ENCODE data around the gene SGK1.

The SGK1 gene

GRCh38 chr6:134174672-134175531 lies 143.0 kb downstream of the SGK1 start:
- ATAC-seq (peak; percentile 83), DNase-seq (ENCODE audit: low spot score in 2 of 2) (peak; percentile 94 to 95)
- Mint-ChIP-seq H3K4me1 (peaks cover 63% of the 10 kb centered on the region), H3K27ac (peak overlapping the region; percentile 90), H3K36me3 (peaks cover 70% of the 10 kb centered on the region), H3K9me3 (no peaks in the 10 kb centered on the region), H3K4me3 (peak overlapping the region; percentile 90)

GRCh38 chr6:134173936-134174671 lies 143.8 kb downstream of the SGK1 start:
- DNase-seq (ENCODE audit: low spot score in 2 of 2), result peak; percentile 78 to 92
- Mint-ChIP-seq H3K4me1 (peaks cover 67% of the 10 kb centered on the region), H3K4me3 (peak overlapping the region; percentile 90), H3K9me3 (no peaks in the 10 kb centered on the region), H3K27ac (peak overlapping the region; percentile 90), H3K36me3 (peaks cover 78% of the 10 kb centered on the region)
- peak; percentile 25 for ATAC-seq

DNA sequence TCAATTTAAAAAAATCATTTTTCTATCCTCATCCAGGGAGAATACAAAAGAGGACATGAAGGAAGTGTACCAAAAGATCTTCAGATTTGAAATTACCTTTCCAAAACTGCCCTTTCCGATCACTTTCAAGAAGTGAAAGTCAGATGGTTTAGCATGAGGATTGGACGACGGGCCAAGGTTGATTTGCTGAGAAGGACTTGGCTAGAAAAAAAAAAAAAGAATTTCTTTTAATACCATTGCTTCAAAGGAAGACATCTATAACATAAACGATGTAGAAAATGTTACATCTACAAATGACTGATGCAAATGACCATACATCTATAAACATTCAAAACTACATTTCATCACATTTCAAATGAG lies 144.6 kb downstream of the SGK1 start:
- Mint-ChIP-seq H3K4me1 (peaks cover 64% of the 10 kb centered on the region), H3K36me3 (peaks cover 82% of the 10 kb centered on the region), H3K27ac (peak overlapping the region; percentile 90), H3K9me3 (no peaks in the 10 kb centered on the region), H3K4me3 (peak overlapping the region; percentile 90)
- no peak for DNase-seq (ENCODE audit: low spot score in 2 of 2)
- ATAC-seq, result no peak

DNA sequence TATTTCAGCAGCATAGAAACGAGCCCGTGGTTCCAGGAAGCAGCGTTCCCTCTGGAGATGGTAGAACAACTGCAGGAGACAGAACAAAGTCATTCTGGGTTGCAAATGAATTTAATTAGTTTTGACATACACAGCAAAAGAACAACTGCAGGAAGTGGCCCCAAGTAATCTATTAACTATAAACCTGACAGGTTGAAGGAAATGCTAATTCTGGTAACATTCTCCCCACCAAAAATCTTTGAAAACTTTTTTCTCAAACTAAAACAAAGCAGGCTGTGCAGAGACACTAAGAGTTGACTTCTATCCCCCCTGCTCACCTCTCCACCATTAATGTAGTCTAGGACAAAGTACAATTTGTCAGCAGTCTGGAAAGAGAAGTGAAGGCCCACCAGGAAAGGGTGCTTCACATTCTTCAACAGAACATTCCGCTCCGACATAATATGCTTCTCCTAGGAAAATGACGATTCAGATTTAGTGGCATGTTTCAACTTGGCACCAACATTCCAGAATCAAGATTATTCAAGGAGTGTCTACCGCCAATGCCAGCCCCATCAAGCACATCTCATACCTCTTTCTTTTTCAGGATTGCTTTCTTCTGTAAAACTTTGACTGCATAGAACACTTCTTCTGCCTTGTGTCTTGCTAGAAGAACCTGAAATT lies 145.1 kb downstream of the SGK1 start:
- Mint-ChIP-seq H3K27ac (peak overlapping the region; percentile 90), H3K36me3 (peaks cover 82% of the 10 kb centered on the region), H3K4me3 (peak overlapping the region; percentile 90), H3K9me3 (no peaks in the 10 kb centered on the region), H3K4me1 (peaks cover 58% of the 10 kb centered on the region)
- DNase-seq (ENCODE audit: low spot score in 2 of 2) (no peak), ATAC-seq (no peak)

- ATAC-seq (no peak), DNase-seq (ENCODE audit: low spot score in 2 of 2) (no peak)
- H3K4me1 Mint-ChIP-seq, result peaks cover 52% of the 10 kb centered on the region
- peaks cover 88% of the 10 kb centered on the region for H3K36me3 Mint-ChIP-seq
- peak overlapping the region; percentile 90 for H3K27ac Mint-ChIP-seq
- H3K9me3 Mint-ChIP-seq, result no peaks in the 10 kb centered on the region
- H3K4me3 Mint-ChIP-seq, result peak overlapping the region; percentile 90
Observed at GRCh38 chr6:134172020-134172705, 145.7 kb downstream of the SGK1 start.

DNA sequence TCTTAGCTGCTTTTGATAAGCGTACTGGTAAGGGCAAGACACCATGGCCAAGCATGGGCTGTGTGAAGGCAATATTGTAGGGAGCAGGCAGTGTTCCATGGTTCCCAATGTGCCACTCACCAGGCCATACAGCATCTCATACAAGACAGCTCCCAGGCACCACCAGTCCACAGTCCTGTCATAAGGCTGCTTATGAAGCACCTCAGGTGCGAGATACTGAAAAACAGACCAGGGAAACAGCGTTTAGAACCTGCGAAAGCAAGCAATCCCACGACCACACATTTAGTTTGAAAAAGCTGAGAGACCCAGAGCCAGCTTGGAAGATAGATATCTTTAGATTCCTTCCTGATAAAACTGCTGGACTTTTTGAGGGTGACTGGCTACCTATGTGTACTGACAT lies 146.4 kb downstream of the SGK1 start:
- peaks cover 50% of the 10 kb centered on the region for H3K4me1 Mint-ChIP-seq
- peak overlapping the region; percentile 90 for H3K4me3 Mint-ChIP-seq
- H3K9me3 Mint-ChIP-seq, result no peaks in the 10 kb centered on the region
- ATAC-seq (no peak), DNase-seq (ENCODE audit: low spot score in 2 of 2) (no peak)
- peaks cover 89% of the 10 kb centered on the region for H3K36me3 Mint-ChIP-seq
- H3K27ac Mint-ChIP-seq, result peak overlapping the region; percentile 63

DNA sequence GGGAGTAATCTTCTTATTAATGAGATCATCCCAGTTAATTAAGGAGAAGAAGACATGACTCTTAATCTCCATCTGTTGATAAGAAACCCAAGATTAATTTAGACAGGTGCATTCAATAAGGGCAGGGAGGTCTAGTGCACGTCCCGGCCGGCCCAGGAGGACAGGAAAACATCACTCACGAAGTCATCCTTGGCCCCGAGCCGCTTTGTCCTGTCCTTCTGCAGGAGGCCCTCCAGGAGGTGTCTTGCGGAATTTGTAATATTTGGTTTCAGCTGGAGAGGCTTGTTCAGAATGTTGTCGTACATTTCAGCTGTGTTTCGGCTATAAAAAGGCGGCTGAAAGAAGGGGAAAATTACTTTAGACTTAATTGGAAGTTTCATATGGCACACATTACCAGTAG lies 147.1 kb downstream of the SGK1 start:
- H3K36me3 Mint-ChIP-seq, result peaks cover 85% of the 10 kb centered on the region
- ATAC-seq (no peak), DNase-seq (ENCODE audit: low spot score in 2 of 2) (no peak)
- peak overlapping the region; percentile 63 for H3K27ac Mint-ChIP-seq
- peaks cover 47% of the 10 kb centered on the region for H3K4me1 Mint-ChIP-seq
- H3K9me3 Mint-ChIP-seq, result no peaks in the 10 kb centered on the region
- H3K4me3 Mint-ChIP-seq, result peak overlapping the region; percentile 90

GRCh38 chr6:134169871-134170486 lies 147.9 kb downstream of the SGK1 start:
- Mint-ChIP-seq H3K27ac (peak overlapping the region; percentile 54), H3K9me3 (no peaks in the 10 kb centered on the region), H3K4me3 (peak overlapping the region; percentile 90), H3K36me3 (peaks cover 80% of the 10 kb centered on the region), H3K4me1 (peaks cover 42% of the 10 kb centered on the region)
- DNase-seq (ENCODE audit: low spot score in 2 of 2) (no peak), ATAC-seq (no peak)

GRCh38 chr6:134168590-134169208 lies 149.2 kb downstream of the SGK1 start:
- Mint-ChIP-seq H3K36me3 (peaks cover 67% of the 10 kb centered on the region), H3K4me3 (no peak overlapping the region), H3K4me1 (peaks cover 33% of the 10 kb centered on the region), H3K27ac (peak overlapping the region; percentile 29), H3K9me3 (no peaks in the 10 kb centered on the region)
- ATAC-seq (no peak), DNase-seq (ENCODE audit: low spot score in 2 of 2) (no peak)

GRCh38 chr6:134166511-134167261 lies 151.2 kb downstream of the SGK1 start:
- H3K4me3 Mint-ChIP-seq, result no peak overlapping the region
- H3K27ac Mint-ChIP-seq, result no peak overlapping the region
- ATAC-seq (peak; percentile 8), DNase-seq (ENCODE audit: low spot score in 2 of 2) (no peak)
- peaks cover 21% of the 10 kb centered on the region for H3K4me1 Mint-ChIP-seq
- H3K36me3 Mint-ChIP-seq, result peaks cover 47% of the 10 kb centered on the region
- no peaks in the 10 kb centered on the region for H3K9me3 Mint-ChIP-seq

DNA sequence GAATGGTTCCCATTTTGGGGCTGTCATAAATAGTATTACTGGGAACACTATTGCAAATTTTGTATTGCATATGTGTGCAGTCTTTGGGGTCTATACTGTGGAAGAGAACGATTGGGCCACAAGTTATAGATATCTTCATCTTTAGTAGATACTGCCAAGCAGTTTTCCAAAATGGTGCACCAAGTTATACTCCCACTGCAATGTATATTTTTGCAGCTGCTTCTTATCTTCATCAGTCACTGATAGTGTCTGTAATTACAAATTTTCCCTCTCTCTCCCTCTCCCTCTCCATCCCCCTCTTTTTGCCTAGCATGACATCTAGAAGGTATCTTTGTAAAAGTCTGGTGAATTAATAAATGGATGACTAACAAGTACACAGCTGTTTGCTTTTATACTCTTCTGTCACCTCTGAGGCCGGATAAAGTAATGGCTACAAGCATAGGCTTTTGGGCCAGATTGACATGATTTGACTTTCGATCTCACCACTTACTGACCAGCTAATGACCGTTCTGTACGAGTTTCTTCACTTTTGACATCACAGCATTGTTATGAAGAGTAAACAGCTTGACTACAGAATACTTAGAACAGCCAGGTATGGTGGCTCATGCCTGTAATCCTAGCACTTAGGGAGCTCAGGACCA lies 152.2 kb downstream of the SGK1 start:
- no peak for DNase-seq (ENCODE audit: low spot score in 2 of 2)
- Mint-ChIP-seq H3K4me3 (no peak overlapping the region), H3K36me3 (peaks cover 37% of the 10 kb centered on the region), H3K4me1 (peaks cover 11% of the 10 kb centered on the region), H3K27ac (no peak overlapping the region), H3K9me3 (no peaks in the 10 kb centered on the region)
- no peak for ATAC-seq

DNA sequence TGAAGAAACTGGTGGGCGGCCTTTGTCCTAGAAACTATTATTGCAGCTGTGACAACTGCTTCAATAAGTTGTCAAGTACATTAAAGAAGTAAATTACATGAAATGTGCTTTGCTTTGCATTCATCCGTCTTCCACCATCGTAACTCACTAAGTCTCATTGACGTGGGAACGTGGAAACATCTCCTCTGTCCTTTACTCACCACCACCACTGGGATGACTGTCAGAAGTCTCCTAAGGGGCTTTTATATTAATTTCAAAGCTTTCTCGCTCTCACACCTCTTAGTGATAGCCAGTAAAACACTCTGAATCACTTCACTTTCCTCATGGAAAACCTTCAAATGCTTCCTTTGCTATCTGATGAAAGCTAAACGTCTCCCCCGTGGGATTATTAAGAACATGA lies 153.6 kb downstream of the SGK1 start:
- Mint-ChIP-seq H3K36me3 (peaks cover 23% of the 10 kb centered on the region), H3K4me1 (no peaks in the 10 kb centered on the region), H3K9me3 (no peaks in the 10 kb centered on the region), H3K4me3 (no peak overlapping the region), H3K27ac (no peak overlapping the region)
- no peak for DNase-seq (ENCODE audit: low spot score in 2 of 2)
- no peak for ATAC-seq

DNA sequence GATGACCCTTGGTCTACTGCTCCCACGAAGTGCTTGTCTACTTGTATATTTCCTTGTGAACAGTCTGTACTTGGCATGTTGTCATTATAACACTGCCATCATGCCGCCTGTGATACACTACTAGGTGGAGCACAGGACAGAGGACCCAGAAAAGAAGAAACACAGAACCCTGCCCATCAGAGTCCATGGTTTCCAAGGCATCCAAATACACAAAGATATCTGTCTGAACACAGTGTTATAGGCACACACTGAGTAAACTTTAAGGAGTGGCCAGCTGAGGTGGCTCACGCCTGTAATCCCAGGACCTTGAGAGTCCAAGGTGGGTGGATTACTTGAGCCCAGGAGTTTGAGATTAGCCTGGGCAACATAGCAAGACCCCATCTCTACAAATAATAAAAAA lies 155.0 kb downstream of the SGK1 start:
- H3K36me3 Mint-ChIP-seq, result peaks cover 9% of the 10 kb centered on the region
- no peak overlapping the region for H3K4me3 Mint-ChIP-seq
- no peak for ATAC-seq
- H3K4me1 Mint-ChIP-seq, result no peaks in the 10 kb centered on the region
- DNase-seq (ENCODE audit: low spot score in 2 of 2), result no peak
- H3K27ac Mint-ChIP-seq, result no peak overlapping the region
- H3K9me3 Mint-ChIP-seq, result no peaks in the 10 kb centered on the region

Measured in stimulated activated effector memory CD8-positive, alpha-beta T cell treated with anti-CD3 and anti-CD28 coated beads, Interleukin-12 subunit alpha, Interleukin-12 subunit beta, amount 100 ng/mL, for 72 hours (primary cell).